ENCODE data around the gene SP1. TPM values are rescaled to one million over a fixed set of nuclear protein-coding genes. Genes with fewer than 3 reads are reported as not detected.
"Not testable (repeated sequence)": the region's sequence is repeated elsewhere in the genome, so short reads cannot be mapped to it uniquely, and the experiment has no call there.

SP1 gene
- total RNA-seq, 1 experiment from 2014 or later, result 76.8 TPM

DNA sequence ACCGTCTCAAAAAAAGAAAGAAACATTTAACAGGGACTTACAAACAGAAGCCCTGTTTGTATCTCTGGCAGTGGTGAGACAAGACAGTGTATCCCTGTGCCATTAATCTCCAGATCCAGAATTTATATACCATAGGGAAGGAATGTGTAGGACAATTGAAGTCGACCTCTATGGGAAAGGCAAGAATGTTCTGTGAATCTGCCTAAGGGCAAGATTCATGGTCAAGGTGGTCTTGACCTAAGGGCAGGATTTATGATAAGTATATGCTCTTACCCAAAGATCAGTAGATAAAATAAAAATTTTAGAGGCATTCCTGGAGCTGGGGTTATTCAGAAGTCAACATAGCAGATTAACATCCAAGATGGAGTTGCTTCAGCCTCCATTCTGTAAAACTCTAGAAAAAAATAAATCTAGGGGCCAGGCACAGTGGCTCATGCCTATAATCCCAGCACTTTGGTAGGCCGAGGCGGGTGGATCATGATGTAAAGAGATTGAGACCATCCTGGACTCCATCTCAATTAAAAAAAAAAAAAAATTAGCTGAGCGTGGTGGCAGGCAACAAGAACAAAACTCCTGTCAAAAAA lies 21.0 kb upstream of the SP1 start:
- H3K4me3 Mint-ChIP-seq, result no peak overlapping the region
- TF ChIP-seq, protein P1, sequence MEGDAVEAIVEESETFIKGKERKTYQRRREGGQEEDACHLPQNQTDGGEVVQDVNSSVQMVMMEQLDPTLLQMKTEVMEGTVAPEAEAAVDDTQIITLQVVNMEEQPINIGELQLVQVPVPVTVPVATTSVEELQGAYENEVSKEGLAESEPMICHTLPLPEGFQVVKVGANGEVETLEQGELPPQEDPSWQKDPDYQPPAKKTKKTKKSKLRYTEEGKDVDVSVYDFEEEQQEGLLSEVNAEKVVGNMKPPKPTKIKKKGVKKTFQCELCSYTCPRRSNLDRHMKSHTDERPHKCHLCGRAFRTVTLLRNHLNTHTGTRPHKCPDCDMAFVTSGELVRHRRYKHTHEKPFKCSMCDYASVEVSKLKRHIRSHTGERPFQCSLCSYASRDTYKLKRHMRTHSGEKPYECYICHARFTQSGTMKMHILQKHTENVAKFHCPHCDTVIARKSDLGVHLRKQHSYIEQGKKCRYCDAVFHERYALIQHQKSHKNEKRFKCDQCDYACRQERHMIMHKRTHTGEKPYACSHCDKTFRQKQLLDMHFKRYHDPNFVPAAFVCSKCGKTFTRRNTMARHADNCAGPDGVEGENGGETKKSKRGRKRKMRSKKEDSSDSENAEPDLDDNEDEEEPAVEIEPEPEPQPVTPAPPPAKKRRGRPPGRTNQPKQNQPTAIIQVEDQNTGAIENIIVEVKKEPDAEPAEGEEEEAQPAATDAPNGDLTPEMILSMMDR (conservative IDR thresholded peaks at IDR 0.05), result no peak
- no peak overlapping the region for H2BK20ac ChIP-seq (ENCODE audit: low read depth, low read length, poor library complexity, severe bottlenecking)
- no peak overlapping the region for H3K18ac ChIP-seq (ENCODE audit: insufficient read length, low read depth, low read length)
- DNase-seq, result no peak
- no peak overlapping the region for H4K5ac ChIP-seq (ENCODE audit: insufficient read length, low read depth, low read length)
- no peaks in the 10 kb centered on the region for H4K20me1 ChIP-seq (ENCODE audit: control insufficient read depth, insufficient read depth, insufficient read length)
- H2BK120ac ChIP-seq (ENCODE audit: low read depth, low read length, poor library complexity, severe bottlenecking), result no peak overlapping the region
- H3K4me2 ChIP-seq (ENCODE audit: insufficient read depth, insufficient read length, low read length), result no peak overlapping the region
- no peak overlapping the region for H3K9ac ChIP-seq (ENCODE audit: extremely low read depth, insufficient read length, low read length)
- no peaks in the 10 kb centered on the region for H3K79me2 ChIP-seq (ENCODE audit: insufficient read depth, low read length)
- no peaks in the 10 kb centered on the region; the same call in 1 of the 2 replicates for H3K27me3 Mint-ChIP-seq (ENCODE audit: low read depth)
- H3T11ph ChIP-seq (ENCODE audit: low read length), result no peak overlapping the region
- no peaks in the 10 kb centered on the region for H3K27me3 ChIP-seq (ENCODE audit: insufficient read depth, low read length)
- H3K56ac ChIP-seq (ENCODE audit: insufficient read length, low read depth, low read length), result no peak overlapping the region
- WGBS (ENCODE audit: extremely low coverage, insufficient read length, low lambda C conversion rate), result no CpG with 5 or more reads among the region's 5 CpGs
- H3K9me3 ChIP-seq (ENCODE audit: control insufficient read depth, low read depth, low read length), result no peaks in the 10 kb centered on the region
- H2BK12ac ChIP-seq (ENCODE audit: insufficient read length, low read depth, low read length), result no peak overlapping the region
- H3K27ac ChIP-seq (ENCODE audit: insufficient read length, low read depth, low read length), result no peak overlapping the region
- no peak overlapping the region for H2BK15ac ChIP-seq (ENCODE audit: low read depth, low read length)
- no peaks in the 10 kb centered on the region for H3K36me3 Mint-ChIP-seq (ENCODE audit: insufficient read depth in 1 of 3, low read depth in 3 of 3)
- H3K9me3 Mint-ChIP-seq, result no peaks in the 10 kb centered on the region
- H2BK5ac ChIP-seq (ENCODE audit: insufficient read length, low read length), result no peak overlapping the region
- H3K14ac ChIP-seq (ENCODE audit: insufficient read depth, low read length), result no peak overlapping the region
- H4K91ac ChIP-seq (ENCODE audit: insufficient read length, low read depth, low read length), result no peak overlapping the region
- no peaks in the 10 kb centered on the region for H3K4me1 Mint-ChIP-seq
- H3K4me1 ChIP-seq (ENCODE audit: insufficient read depth, low read length), result no peaks in the 10 kb centered on the region
- no peaks in the 10 kb centered on the region for H3K79me1 ChIP-seq (ENCODE audit: insufficient read depth, low read depth, low read length, poor library complexity, severe bottlenecking)
- no peak overlapping the region for H2AFZ ChIP-seq (ENCODE audit: low read length)
- H3K27ac Mint-ChIP-seq, result no peak overlapping the region; a peak in 1 of 7 replicates
- H3K23me2 ChIP-seq (ENCODE audit: insufficient read length, low read depth, low read length, poor library complexity, severe bottlenecking), result no peaks in the 10 kb centered on the region
- H3K23ac ChIP-seq (ENCODE audit: insufficient read length, low read depth, low read length), result no peak overlapping the region
- H3K4ac ChIP-seq (ENCODE audit: low read depth, low read length), result no peak overlapping the region
- H2AK5ac ChIP-seq (ENCODE audit: insufficient read length, low read length), result no peak overlapping the region
- H4K8ac ChIP-seq (replicated peaks; ENCODE audit: insufficient read length, low read depth, low read length), result no peak overlapping the region

DNA sequence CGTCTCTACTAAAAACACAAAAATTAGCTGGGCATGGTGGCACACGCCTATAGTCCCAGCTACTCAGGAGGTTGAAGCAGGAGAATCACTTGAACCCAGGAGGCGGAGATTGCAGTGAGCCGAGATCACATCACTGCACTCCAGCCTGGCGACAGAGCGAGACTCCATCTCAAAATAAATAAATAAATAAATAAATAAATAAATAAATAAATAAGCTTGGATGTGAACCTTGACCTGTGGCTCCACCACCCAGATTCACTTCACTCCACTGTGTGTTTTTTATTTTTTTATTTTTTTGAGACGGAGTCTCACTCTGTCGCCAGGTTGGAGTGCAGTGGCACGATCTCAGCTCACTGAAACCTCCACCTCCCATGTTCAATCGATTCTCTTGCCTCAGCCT lies 18.3 kb upstream of the SP1 start:
- H3K9me3 Mint-ChIP-seq; H2AK5ac ChIP-seq (ENCODE audit: insufficient read length, low read length); H4K5ac ChIP-seq (ENCODE audit: insufficient read length, low read depth, low read length); H3K4me2 ChIP-seq (ENCODE audit: insufficient read depth, insufficient read length, low read length); H3K27ac ChIP-seq (ENCODE audit: insufficient read length, low read depth, low read length); H3K4ac ChIP-seq (ENCODE audit: low read depth, low read length); H3K9me3 ChIP-seq (ENCODE audit: control insufficient read depth, low read depth, low read length); H3K4me1 ChIP-seq (ENCODE audit: insufficient read depth, low read length); H3K36me3 Mint-ChIP-seq (ENCODE audit: insufficient read depth in 1 of 3, low read depth in 3 of 3); H3K56ac ChIP-seq (ENCODE audit: insufficient read length, low read depth, low read length); H3K27me3 Mint-ChIP-seq (ENCODE audit: low read depth); H3K23me2 ChIP-seq (ENCODE audit: insufficient read length, low read depth, low read length, poor library complexity, severe bottlenecking); H3K27ac Mint-ChIP-seq; H3K14ac ChIP-seq (ENCODE audit: insufficient read depth, low read length); H3K23ac ChIP-seq (ENCODE audit: insufficient read length, low read depth, low read length); DNase-seq; H4K8ac ChIP-seq (replicated peaks; ENCODE audit: insufficient read length, low read depth, low read length); H4K20me1 ChIP-seq (ENCODE audit: control insufficient read depth, insufficient read depth, insufficient read length); H2BK120ac ChIP-seq (ENCODE audit: low read depth, low read length, poor library complexity, severe bottlenecking); H3K18ac ChIP-seq (ENCODE audit: insufficient read length, low read depth, low read length); H2BK5ac ChIP-seq (ENCODE audit: insufficient read length, low read length); H3K4me1 Mint-ChIP-seq; H3K4me3 Mint-ChIP-seq; H3K79me1 ChIP-seq (ENCODE audit: insufficient read depth, low read depth, low read length, poor library complexity, severe bottlenecking); H3K27me3 ChIP-seq (ENCODE audit: insufficient read depth, low read length); H4K91ac ChIP-seq (ENCODE audit: insufficient read length, low read depth, low read length); H3T11ph ChIP-seq (ENCODE audit: low read length); H2BK12ac ChIP-seq (ENCODE audit: insufficient read length, low read depth, low read length); H2BK15ac ChIP-seq (ENCODE audit: low read depth, low read length); H3K9ac ChIP-seq (ENCODE audit: extremely low read depth, insufficient read length, low read length); H2AFZ ChIP-seq (ENCODE audit: low read length); H3K79me2 ChIP-seq (ENCODE audit: insufficient read depth, low read length); H2BK20ac ChIP-seq (ENCODE audit: low read depth, low read length, poor library complexity, severe bottlenecking): not testable (repeated sequence)
- WGBS (ENCODE audit: extremely low coverage, insufficient read length, low lambda C conversion rate), result no CpG with 5 or more reads among the region's 10 CpGs

Measured in H9 (cell line).